H1 (cell line): ENCODE data around the gene UFC1. TPM values are rescaled to one million over a fixed set of nuclear protein-coding genes. Genes with fewer than 3 reads are reported as not detected.

Source experiments
- CTCF ChIA-PET: fragments of 300-600 bp; sonication (Branson Sonifier 250); formaldehyde crosslinking; loops from one replicate; lab custom pipeline; 2021; ENCODE audit not compliant: partially characterized antibody; lab: Charles Lee
- POLR2A ChIA-PET: fragments of 300-600 bp; sonication (Branson Sonifier 250); formaldehyde crosslinking; loops from one replicate; lab custom pipeline; 2021; ENCODE audit warnings: inconsistent platforms; ENCODE audit not compliant: partially characterized antibody; lab: Charles Lee
- DNase-seq, 2 experiments: peaks; one replicate each; pipeline versions ENCODE4 v3.0.0 to v3.0.0-alpha.2; 2010 to 2022; ENCODE audit warnings: low spot score in 2 of 2, low read depth in 1 of 2, mixed read lengths in 1 of 2
- FAIRE-seq: peaks from 2 replicates; lab custom pipeline; 2011; peaks lifted over from hg19 to GRCh38; lab: Jason Lieb, UNC
- H2AFZ ChIP-seq: 2 replicates; pipeline ENCODE4 v1.8.1; 2012; ENCODE audit warnings: low read length, inconsistent platforms
- H2AK5ac ChIP-seq: 2 replicates; pipeline ENCODE4 v1.6.1; 2013; ENCODE audit warnings: low read depth, low read length
- H2BK120ac ChIP-seq: replicated peaks from 2 replicates; pipeline ENCODE3; 2013; ENCODE audit warnings: low read depth, low read length, inconsistent platforms
- H2BK12ac ChIP-seq: 2 replicates; pipeline ENCODE4 v1.6.1; 2013; ENCODE audit warnings: low read depth, low read length
- H2BK15ac ChIP-seq: 2 replicates; pipeline ENCODE4 v1.6.1; 2013; ENCODE audit warnings: low read length
- H2BK20ac ChIP-seq: 2 replicates; pipeline ENCODE4 v1.6.1; 2013; ENCODE audit warnings: low read length
- H2BK5ac ChIP-seq: 2 replicates; pipeline ENCODE4 v1.6.1; 2013; ENCODE audit warnings: low read depth, low read length
- H3K14ac ChIP-seq: 2 replicates; pipeline ENCODE4 v1.6.1; 2013; ENCODE audit warnings: inconsistent platforms; ENCODE audit not compliant: insufficient read length
- H3K18ac ChIP-seq: 2 replicates; pipeline ENCODE4 v1.6.1; 2013; ENCODE audit warnings: low read length; ENCODE audit errors: extremely low read depth
- H3K23ac ChIP-seq: 2 replicates; pipeline ENCODE4 v1.6.1; 2013; ENCODE audit warnings: inconsistent platforms; ENCODE audit not compliant: insufficient read length
- H3K23me2 ChIP-seq: 2 replicates; pipeline ENCODE4 v1.6.1; 2013; ENCODE audit warnings: low read depth, low read length
- H3K27ac ChIP-seq: 2 replicates; pipeline ENCODE4 v1.6.1; 2011; ENCODE audit warnings: low read depth, low read length, inconsistent platforms
- H3K27me3 ChIP-seq, 4 experiments: replicated peaks in 1 of 4; 1 replicate in 1 of 4; 2 replicates in 3 of 4; pipeline versions ENCODE4 v1.6.1 to v1.8.1; 2011 to 2013; ENCODE audit warnings: low read length in 3 of 4, mild to moderate bottlenecking in 3 of 4, inconsistent platforms in 2 of 4, mixed read lengths in 2 of 4, moderate library complexity in 1 of 4; ENCODE audit not compliant: control insufficient read depth in 3 of 4, insufficient read depth in 3 of 4; ENCODE audit errors: extremely low read depth in 1 of 4
- H3K36me3 ChIP-seq, 4 experiments: 2 replicates each; pipeline versions ENCODE4 v1.6.1 to v1.8.1; 2011 to 2013; ENCODE audit warnings: mild to moderate bottlenecking in 4 of 4, low read length in 3 of 4, moderate library complexity in 2 of 4, control low read depth in 1 of 4, inconsistent platforms in 1 of 4; ENCODE audit not compliant: insufficient read depth in 4 of 4, control insufficient read depth in 2 of 4
- H3K4ac ChIP-seq: replicated peaks from 2 replicates; pipeline ENCODE3; 2013; ENCODE audit warnings: low read length, low read depth, mixed read lengths, inconsistent platforms; ENCODE audit not compliant: insufficient read length
- H3K4me1 ChIP-seq, 4 experiments: replicated peaks in 1 of 4; 1 replicate in 1 of 4; 2 replicates in 3 of 4; pipeline versions ENCODE4 v1.6.1 to v1.8.1; 2011 to 2013; ENCODE audit warnings: low read length in 3 of 4, inconsistent platforms in 2 of 4, mixed read lengths in 1 of 4; ENCODE audit not compliant: insufficient read depth in 4 of 4, control insufficient read depth in 3 of 4
- H3K4me2 ChIP-seq, 2 experiments: 2 replicates each; pipeline versions ENCODE4 v1.6.1 to v1.8.1; 2011 to 2013; ENCODE audit warnings: low read depth in 2 of 2, low read length in 2 of 2, control low read depth in 1 of 2, inconsistent platforms in 1 of 2, mild to moderate bottlenecking in 1 of 2; ENCODE audit not compliant: insufficient read depth in 1 of 2
- H3K4me3 ChIP-seq, 4 experiments: fragments of 200-600, 300-600 bp in 1 of 4; sonication (generic), shearing (Covaris generic), sonication (Bioruptor Twin) in 1 of 4; 2 replicates each; pipeline versions ENCODE4 v1.5.1 to v1.8.1; 2011 to 2016; ENCODE audit warnings: low read length in 4 of 4, low read depth in 3 of 4, control low read depth in 2 of 4, inconsistent platforms in 2 of 4, mild to moderate bottlenecking in 2 of 4, mixed read lengths in 1 of 4, moderate library complexity in 1 of 4; ENCODE audit not compliant: insufficient read depth in 2 of 4; ENCODE audit errors: extremely low read depth in 1 of 4
- H3K56ac ChIP-seq: replicated peaks from 2 replicates; pipeline ENCODE3; 2013; ENCODE audit warnings: low read depth, mild to moderate bottlenecking, mixed read lengths, low read length, inconsistent platforms; ENCODE audit not compliant: insufficient read length
- H3K79me1 ChIP-seq: 2 replicates; pipeline ENCODE4 v1.6.1; 2013; ENCODE audit warnings: low read depth, low read length, control low read depth
- H3K79me2 ChIP-seq, 2 experiments: 2 replicates each; pipeline versions ENCODE4 v1.6.1 to v1.8.1; 2012 to 2013; ENCODE audit warnings: low read length in 2 of 2, mild to moderate bottlenecking in 2 of 2, inconsistent platforms in 1 of 2; ENCODE audit not compliant: insufficient read depth in 2 of 2, control insufficient read depth in 1 of 2
- H3K9ac ChIP-seq, 4 experiments: replicated peaks in 1 of 4; 1 replicate in 1 of 4; 2 replicates in 3 of 4; pipeline versions ENCODE4 v1.6.1 to v1.8.1; 2011 to 2013; ENCODE audit warnings: low read depth in 3 of 4, low read length in 3 of 4, control low read depth in 2 of 4, mild to moderate bottlenecking in 2 of 4, moderate library complexity in 2 of 4, inconsistent platforms in 1 of 4; ENCODE audit errors: extremely low read depth in 1 of 4
- H3K9me3 ChIP-seq, 2 experiments: 2 replicates each; pipeline versions ENCODE4 v1.6.1 to v1.8.1; 2012 to 2013; ENCODE audit warnings: mild to moderate bottlenecking in 2 of 2, moderate library complexity in 2 of 2, control low read depth in 1 of 2, inconsistent platforms in 1 of 2, low read depth in 1 of 2, low read length in 1 of 2, mixed read lengths in 1 of 2; ENCODE audit not compliant: insufficient read depth in 2 of 2
- H4K20me1 ChIP-seq, 2 experiments: replicated peaks in 1 of 2; 2 replicates each; pipeline versions ENCODE3 to v1.8.1; 2011 to 2013; ENCODE audit warnings: inconsistent platforms in 2 of 2, low read length in 2 of 2, mild to moderate bottlenecking in 1 of 2; ENCODE audit not compliant: insufficient read depth in 2 of 2, control insufficient read depth in 1 of 2
- H4K5ac ChIP-seq: 2 replicates; pipeline ENCODE4 v1.6.1; 2013; ENCODE audit warnings: low read length, low read depth, mixed read lengths, inconsistent platforms; ENCODE audit not compliant: insufficient read length
- H4K8ac ChIP-seq: 2 replicates; pipeline ENCODE4 v1.8.0; 2013; ENCODE audit warnings: mild to moderate bottlenecking, moderate library complexity, low read length, inconsistent platforms; ENCODE audit not compliant: insufficient read depth; ENCODE audit errors: extremely low read depth
- H4K91ac ChIP-seq: replicated peaks from 2 replicates; pipeline ENCODE3; 2013; ENCODE audit warnings: low read length, mixed read lengths, inconsistent platforms; ENCODE audit not compliant: insufficient read length
- CBX8 ChIP-seq: fragments of 300-800, 300-1000 bp; sonication (generic); IDR thresholded peaks from 2 replicates; pipeline ENCODE4 v1.7.1; 2016; ENCODE audit warnings: low read depth, low read length, borderline replicate concordance
- CREB1 ChIP-seq: IDR thresholded peaks from 2 replicates; pipeline ENCODE4 v1.6.1; 2012; ENCODE audit warnings: inconsistent platforms
- CTCF ChIP-seq, 3 experiments: IDR thresholded peaks; 1 replicate in 2 of 3; 2 replicates in 1 of 3; pipeline versions ENCODE4 v1.5.1 to v1.6.1; 2011; ENCODE audit warnings: low read length in 3 of 3, mild to moderate bottlenecking in 3 of 3, inconsistent platforms in 2 of 3, low read depth in 1 of 3, moderate library complexity in 1 of 3; ENCODE audit not compliant: insufficient read depth in 1 of 3; ENCODE audit errors: control extremely low read depth in 1 of 3
- FOSL1 ChIP-seq: IDR thresholded peaks from 2 replicates; pipeline ENCODE4 v1.6.1; 2011; ENCODE audit warnings: mild to moderate bottlenecking, low read depth, low read length, moderate library complexity; ENCODE audit not compliant: insufficient read depth
- NANOG ChIP-seq: IDR thresholded peaks from 2 replicates; pipeline ENCODE4 v1.6.1; 2011; ENCODE audit warnings: low read length, low read depth, mild to moderate bottlenecking, inconsistent platforms; ENCODE audit not compliant: insufficient read depth, poor library complexity, severe bottlenecking
- PHF8 ChIP-seq: fragments of 200-600 bp; sonication (generic); conservative IDR thresholded peaks from 2 replicates; pipeline ENCODE4 v1.7.1; 2012; ENCODE audit warnings: low read depth, mild to moderate bottlenecking, inconsistent platforms, low read length, moderate library complexity
- RFX5 ChIP-seq: IDR thresholded peaks from 2 replicates; pipeline ENCODE4 v1.6.1; 2011; ENCODE audit warnings: low read depth, low read length, improper control_type of control experiment, borderline replicate concordance
- SRF ChIP-seq: IDR thresholded peaks from 2 replicates; pipeline ENCODE4 v1.6.1; 2011; ENCODE audit warnings: mild to moderate bottlenecking, low read depth, low read length, moderate library complexity
- TAF7 ChIP-seq: optimal IDR thresholded peaks from 2 replicates; pipeline ENCODE3; 2011; ENCODE audit warnings: low read depth, mild to moderate bottlenecking, inconsistent platforms, low read length, moderate library complexity, borderline replicate concordance
- TCF12 ChIP-seq: IDR thresholded peaks from 2 replicates; pipeline ENCODE4 v1.6.1; 2011; ENCODE audit warnings: low read depth, mild to moderate bottlenecking, low read length
- ZNF274 ChIP-seq: IDR thresholded peaks from 2 replicates; pipeline ENCODE4 v1.7.0; 2012; ENCODE audit warnings: low read length, borderline replicate concordance; ENCODE audit errors: extremely low read depth
- WGBS, 2 experiments: shearing (Covaris generic) in 1 of 2; methylation state at CpG; one replicate each; pipeline versions ENCODE4 v1.1.6 to v1.1.7; 2013 to 2015; ENCODE audit warnings: low lambda C conversion rate in 2 of 2, mixed read lengths in 2 of 2, inconsistent platforms in 1 of 2, low coverage in 1 of 2, missing lambda C conversion rate in 1 of 2; ENCODE audit not compliant: insufficient replicate concordance in 2 of 2, insufficient coverage in 1 of 2, insufficient read length in 1 of 2; ENCODE audit errors: extremely low coverage in 1 of 2, missing lambda C conversion rate in 1 of 2; 5-methylcytosine and 5-hydroxymethylcytosine counted together
- polyA plus RNA-seq, 7 experiments: library from polyadenylated mRNA; depleted of rRNA in 3 of 7; stranded (reverse) in 5 of 7; unstranded in 2 of 7; fragments of >200 nt in 5 of 7; fragments of 200-250 nt in 2 of 7; gene quantifications; 1 replicate in 5 of 7; 2 replicates in 1 of 7; 4 replicates in 1 of 7; pipeline versions ENCODE4 v1.2.1 to v1.2.3, GENCODE V29; 2011 to 2013; ENCODE audit warnings: missing spikeins in 2 of 7, mixed read lengths in 2 of 7
- total RNA-seq: library from RNA; stranded (reverse); fragmentation: NEBNext Ultra II Directional; extraction: Animal tissue kit (Norgen Biotek cat#: 25700); gene quantifications from 2 replicates; pipeline ENCODE4 v1.2.1, GENCODE V29; 2021

Gene UFC1
- total and polyA plus RNA-seq, 2 of the 8 experiments (the other 6 are each of a cell fraction or from before 2014, with no cell fraction given): 67.8 to 102 TPM

- Histone ChIP-seq H3K4me2 (peak overlapping the region; percentile 61 to 93), H2BK15ac (no peak overlapping the region; the same call in 1 of the 2 replicates), H3K9ac (no peak overlapping the region; a peak in 1 of 7 replicates), H3K56ac (no peak overlapping the region), H3K4ac (no peak overlapping the region), H4K8ac (0 out of 2 replicates have a peak overlapping the region, but pooled peaks have one; percentile 84), H3K27ac (no peak overlapping the region), H4K91ac (no peak overlapping the region), H2BK5ac (peak overlapping the region; percentile 99; the same call in 1 of the 2 replicates), H4K5ac (no peak overlapping the region), H2BK120ac (no peak overlapping the region), H3K23me2 (peaks cover 2% of the 10 kb centered on the region; the same call in 1 of the 2 replicates), H3K4me3 (peak overlapping the region; percentile 66 to 96 (median 84); a peak in 6 of 8 replicates), H2AFZ (peak overlapping the region; percentile 55), H3K18ac (no peak overlapping the region), H2BK20ac (no peak overlapping the region), H3K79me1 (peaks cover 4% of the 10 kb centered on the region), H3K36me3 (peaks cover 5 to 25% (median 12%) of the 10 kb centered on the region in 4 experiments; a peak in 5 of 8 replicates), H3K4me1 (peaks cover 0 to 13% (median under 1%) of the 10 kb centered on the region in 4 experiments; a peak in 3 of 7 replicates), H3K14ac (no peak overlapping the region), H3K27me3 (no peaks in the 10 kb centered on the region), H4K20me1 (peaks cover 0 to 6% of the 10 kb centered on the region in 2 experiments), H2AK5ac (no peak overlapping the region), H3K9me3 (no peaks in the 10 kb centered on the region), H3K79me2 (peaks cover 0 to 4% of the 10 kb centered on the region in 2 experiments; a peak in 1 of 4 replicates), H2BK12ac (peak overlapping the region; percentile 83; the same call in 1 of the 2 replicates), H3K23ac (no peak overlapping the region)
- ChIA-PET POLR2A (interaction anchor here (0.7 to 4.0 kb wide), 7 partner anchors 11 to 262 kb away, joined by 3 to 51 read pairs (median 11); partner anchors contain the start of genes ADAMTS4, DEDD, F11R and NDUFS2), CTCF (interaction anchor here (0.9 to 2.5 kb wide), 2 partner anchors 14 to 1309 kb away, joined by 3 to 11 read pairs; no protein-coding TSS in a partner anchor)
- WGBS, 2 experiments: 36% methylated on average over 9 of the region's 9 CpGs; no CpG with 5 or more reads in 1 of the 2 experiments
- FAIRE-seq: no peak
- no peak for DNase-seq
- TF ChIP-seq ZNF274: no peak
- TF ChIP-seq FOSL1: no peak
- no peak for TF ChIP-seq RFX5
- no peak for TF ChIP-seq PHF8
- TF ChIP-seq CTCF (IDR thresholded peaks at IDR 0.05; ENCODE audit: control extremely low read depth in 1 of 3, insufficient read depth in 1 of 3, low read depth in 1 of 3, low read length in 3 of 3): no peak
- no peak for TF ChIP-seq NANOG
- no peak for TF ChIP-seq TAF7
- no peak for TF ChIP-seq TCF12
- TF ChIP-seq CREB1: no peak
- TF ChIP-seq CBX8: no peak
- no peak for TF ChIP-seq SRF
These were observed 24.1 kb downstream of the UFC1 start for GRCh38 chr1:161177936-161178244.
